ENCODE results near the gene TMIGD1. TPM values are rescaled to one million over a fixed set of nuclear protein-coding genes. Genes with fewer than 3 reads are reported as not detected.

TMIGD1 gene
- total and polyA plus RNA-seq, 2 of the 13 experiments (the other 11 are each of a cell fraction or from before 2014, with no cell fraction given): not detected

DNA sequence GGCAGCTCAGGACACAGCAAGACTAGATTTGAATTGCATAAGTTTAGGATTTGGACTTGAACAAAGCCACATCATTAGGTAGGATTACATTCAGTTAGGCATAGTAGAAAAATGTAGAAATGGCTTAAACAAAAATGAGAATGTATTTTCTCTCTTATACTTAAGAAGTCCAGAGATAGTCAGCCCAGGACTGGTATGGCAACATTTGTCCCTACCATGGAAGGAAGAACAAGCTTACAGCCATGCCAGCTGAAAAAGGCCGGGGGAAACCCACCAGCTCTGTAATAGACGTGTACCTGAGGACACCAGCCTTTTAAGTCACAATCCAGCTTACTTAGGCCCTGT lies 11.2 kb upstream of the TMIGD1 start (continued):
- TF ChIP-seq ZNF34 (CRISPR knock-in tag; IDR thresholded peaks at IDR 0.05; ENCODE audit: borderline replicate concordance) (no peak), ZNF605 (CRISPR knock-in tag; IDR thresholded peaks at IDR 0.05) (no peak), ZNF10 (CRISPR knock-in tag; IDR thresholded peaks at IDR 0.05; ENCODE audit: borderline replicate concordance, low read depth) (no peak), ZNF788 (CRISPR knock-in tag; IDR thresholded peaks at IDR 0.05; ENCODE audit: borderline replicate concordance) (no peak), FOXA3 (CRISPR knock-in tag; IDR thresholded peaks at IDR 0.05) (no peak), TBL1XR1 (IDR thresholded peaks at IDR 0.05; ENCODE audit: borderline replicate concordance, low read length, partially characterized antibody) (no peak), ONECUT2 (CRISPR knock-in tag; IDR thresholded peaks at IDR 0.05) (no peak), PLSCR1 (CRISPR knock-in tag; IDR thresholded peaks at IDR 0.05; ENCODE audit: borderline replicate concordance) (no peak), HCFC1 (IDR thresholded peaks at IDR 0.05; ENCODE audit: low read depth, low read length) (no peak), ZNF263 (CRISPR knock-in tag; IDR thresholded peaks at IDR 0.05) (no peak), KAT7 (CRISPR knock-in tag; IDR thresholded peaks at IDR 0.05; ENCODE audit: borderline replicate concordance) (peak; percentile 13; the same call in 1 of the 2 replicates), ZNF318 (CRISPR knock-in tag; IDR thresholded peaks at IDR 0.05) (no peak), ZNF780A (CRISPR knock-in tag; IDR thresholded peaks at IDR 0.05) (0 out of 2 replicates have a peak, but pooled peaks have one; percentile 16)
- TF ChIP-seq, protein P1, sequence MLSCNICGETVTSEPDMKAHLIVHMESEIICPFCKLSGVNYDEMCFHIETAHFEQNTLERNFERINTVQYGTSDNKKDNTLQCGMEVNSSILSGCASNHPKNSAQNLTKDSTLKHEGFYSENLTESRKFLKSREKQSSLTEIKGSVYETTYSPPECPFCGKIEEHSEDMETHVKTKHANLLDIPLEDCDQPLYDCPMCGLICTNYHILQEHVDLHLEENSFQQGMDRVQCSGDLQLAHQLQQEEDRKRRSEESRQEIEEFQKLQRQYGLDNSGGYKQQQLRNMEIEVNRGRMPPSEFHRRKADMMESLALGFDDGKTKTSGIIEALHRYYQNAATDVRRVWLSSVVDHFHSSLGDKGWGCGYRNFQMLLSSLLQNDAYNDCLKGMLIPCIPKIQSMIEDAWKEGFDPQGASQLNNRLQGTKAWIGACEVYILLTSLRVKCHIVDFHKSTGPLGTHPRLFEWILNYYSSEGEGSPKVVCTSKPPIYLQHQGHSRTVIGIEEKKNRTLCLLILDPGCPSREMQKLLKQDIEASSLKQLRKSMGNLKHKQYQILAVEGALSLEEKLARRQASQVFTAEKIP (CRISPR knock-in tag; IDR thresholded peaks at IDR 0.05; ENCODE audit: borderline replicate concordance): no peak
- TF ChIP-seq, protein P2, sequence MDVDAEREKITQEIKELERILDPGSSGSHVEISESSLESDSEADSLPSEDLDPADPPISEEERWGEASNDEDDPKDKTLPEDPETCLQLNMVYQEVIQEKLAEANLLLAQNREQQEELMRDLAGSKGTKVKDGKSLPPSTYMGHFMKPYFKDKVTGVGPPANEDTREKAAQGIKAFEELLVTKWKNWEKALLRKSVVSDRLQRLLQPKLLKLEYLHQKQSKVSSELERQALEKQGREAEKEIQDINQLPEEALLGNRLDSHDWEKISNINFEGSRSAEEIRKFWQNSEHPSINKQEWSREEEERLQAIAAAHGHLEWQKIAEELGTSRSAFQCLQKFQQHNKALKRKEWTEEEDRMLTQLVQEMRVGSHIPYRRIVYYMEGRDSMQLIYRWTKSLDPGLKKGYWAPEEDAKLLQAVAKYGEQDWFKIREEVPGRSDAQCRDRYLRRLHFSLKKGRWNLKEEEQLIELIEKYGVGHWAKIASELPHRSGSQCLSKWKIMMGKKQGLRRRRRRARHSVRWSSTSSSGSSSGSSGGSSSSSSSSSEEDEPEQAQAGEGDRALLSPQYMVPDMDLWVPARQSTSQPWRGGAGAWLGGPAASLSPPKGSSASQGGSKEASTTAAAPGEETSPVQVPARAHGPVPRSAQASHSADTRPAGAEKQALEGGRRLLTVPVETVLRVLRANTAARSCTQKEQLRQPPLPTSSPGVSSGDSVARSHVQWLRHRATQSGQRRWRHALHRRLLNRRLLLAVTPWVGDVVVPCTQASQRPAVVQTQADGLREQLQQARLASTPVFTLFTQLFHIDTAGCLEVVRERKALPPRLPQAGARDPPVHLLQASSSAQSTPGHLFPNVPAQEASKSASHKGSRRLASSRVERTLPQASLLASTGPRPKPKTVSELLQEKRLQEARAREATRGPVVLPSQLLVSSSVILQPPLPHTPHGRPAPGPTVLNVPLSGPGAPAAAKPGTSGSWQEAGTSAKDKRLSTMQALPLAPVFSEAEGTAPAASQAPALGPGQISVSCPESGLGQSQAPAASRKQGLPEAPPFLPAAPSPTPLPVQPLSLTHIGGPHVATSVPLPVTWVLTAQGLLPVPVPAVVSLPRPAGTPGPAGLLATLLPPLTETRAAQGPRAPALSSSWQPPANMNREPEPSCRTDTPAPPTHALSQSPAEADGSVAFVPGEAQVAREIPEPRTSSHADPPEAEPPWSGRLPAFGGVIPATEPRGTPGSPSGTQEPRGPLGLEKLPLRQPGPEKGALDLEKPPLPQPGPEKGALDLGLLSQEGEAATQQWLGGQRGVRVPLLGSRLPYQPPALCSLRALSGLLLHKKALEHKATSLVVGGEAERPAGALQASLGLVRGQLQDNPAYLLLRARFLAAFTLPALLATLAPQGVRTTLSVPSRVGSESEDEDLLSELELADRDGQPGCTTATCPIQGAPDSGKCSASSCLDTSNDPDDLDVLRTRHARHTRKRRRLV (CRISPR knock-in tag; IDR thresholded peaks at IDR 0.05): no peak
